Stimulated activated CD4-positive, alpha-beta T cell treated with anti-CD3 and anti-CD28 coated beads, Interleukin-1b, Interleukin-23, amount 100 ng/mL, for 1 hour (primary cell): ENCODE data around the gene SPAG8.

Experiments used
- DNase-seq, 2 donors: peaks; one replicate each; pipeline ENCODE4 v3.0.0-alpha.2; 2020; ENCODE audit warnings: low read depth in 2 of 2

SPAG8 gene

DNA sequence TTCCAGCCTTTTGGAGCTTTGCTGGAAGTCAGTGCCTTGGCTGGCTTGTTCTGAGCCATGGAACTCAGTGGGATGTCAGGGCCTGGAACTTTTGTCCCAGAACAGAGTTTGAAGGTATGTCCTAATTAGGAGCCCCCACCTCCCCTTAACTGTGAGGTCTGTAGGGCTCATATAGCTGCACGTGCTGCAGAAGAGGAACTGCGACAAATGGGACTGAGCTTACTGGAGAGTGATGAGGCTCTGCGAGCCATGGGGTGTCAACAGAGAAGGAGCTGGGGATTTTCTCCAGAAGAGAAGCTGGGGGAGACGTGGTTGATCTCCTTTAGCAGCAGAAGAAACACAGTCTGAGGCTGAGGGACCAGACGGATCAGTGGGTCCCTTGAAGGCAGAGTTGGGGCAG is 27.9 kb upstream of the SPAG8 start:
- DNase-seq, result no peak

DNA sequence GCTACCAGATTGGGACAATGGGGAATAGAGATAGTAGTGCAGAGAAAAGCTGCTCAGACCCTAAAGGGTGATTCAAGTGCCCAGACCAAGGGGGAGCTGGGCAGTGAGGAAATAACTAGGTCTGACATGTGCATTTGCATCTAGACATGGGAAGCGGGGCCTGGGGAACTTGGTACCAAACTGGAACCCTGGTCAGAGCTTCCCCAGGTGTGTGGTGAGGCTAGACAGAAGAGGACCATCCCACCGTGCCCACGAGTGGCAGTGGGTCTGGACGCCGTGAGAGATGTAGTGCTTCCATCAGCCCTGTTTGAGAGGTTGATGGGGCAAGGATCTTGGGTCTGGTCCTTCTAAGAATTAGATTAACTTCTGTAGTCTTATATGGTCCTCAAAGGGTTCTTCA is 24.5 kb upstream of the SPAG8 start:
- no peak for DNase-seq

DNA sequence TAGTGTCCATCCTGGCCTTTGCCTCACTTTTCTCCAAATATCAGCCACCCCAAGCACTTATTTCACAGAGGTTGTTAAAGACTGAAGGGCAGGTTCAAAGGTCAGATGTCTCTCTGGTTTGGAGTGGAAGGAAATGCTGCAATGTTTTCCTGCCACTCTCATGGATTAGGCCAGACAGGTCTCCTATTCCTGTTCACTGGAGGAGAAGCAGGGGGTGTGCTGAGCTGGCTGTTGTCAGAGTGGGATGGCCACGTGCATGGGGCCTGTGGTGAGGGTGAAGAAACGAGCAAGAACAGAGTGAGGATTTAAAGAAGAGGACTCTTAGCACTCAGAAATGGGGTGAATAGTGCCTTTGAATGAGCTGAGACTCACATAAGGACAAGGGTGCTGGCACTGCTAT is 23.7 kb upstream of the SPAG8 start:
- DNase-seq, result no peak

GRCh38 chr9:35835216-35835632 is 23.2 kb upstream of the SPAG8 start:
- DNase-seq, result no peak

- no peak for DNase-seq
Measured at GRCh38 chr9:35834260-35835215, 22.5 kb upstream of the SPAG8 start.

DNA sequence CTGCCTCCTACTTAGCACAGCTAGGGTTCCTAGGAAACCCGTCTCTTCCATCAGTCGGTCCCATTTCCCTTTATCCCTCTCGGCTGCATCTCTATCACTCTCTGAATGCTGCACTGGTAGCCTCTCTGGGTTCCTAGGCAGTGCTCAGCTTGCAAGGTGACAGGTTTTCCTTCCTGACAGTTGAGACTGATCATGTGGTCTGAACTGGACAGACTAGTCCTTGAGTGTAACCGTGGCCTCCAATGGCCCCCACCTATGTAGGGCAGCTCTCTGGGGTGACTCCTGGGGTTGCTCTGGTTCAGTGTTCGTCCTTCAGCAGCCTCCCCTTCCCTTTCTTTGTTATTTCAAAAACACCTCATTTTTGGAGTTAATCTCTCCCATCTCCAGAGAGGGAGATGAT is 20.8 kb upstream of the SPAG8 start:
- DNase-seq, result no peak

GRCh38 chr9:35831040-35831439 is 19.0 kb upstream of the SPAG8 start:
- no peak for DNase-seq

DNA sequence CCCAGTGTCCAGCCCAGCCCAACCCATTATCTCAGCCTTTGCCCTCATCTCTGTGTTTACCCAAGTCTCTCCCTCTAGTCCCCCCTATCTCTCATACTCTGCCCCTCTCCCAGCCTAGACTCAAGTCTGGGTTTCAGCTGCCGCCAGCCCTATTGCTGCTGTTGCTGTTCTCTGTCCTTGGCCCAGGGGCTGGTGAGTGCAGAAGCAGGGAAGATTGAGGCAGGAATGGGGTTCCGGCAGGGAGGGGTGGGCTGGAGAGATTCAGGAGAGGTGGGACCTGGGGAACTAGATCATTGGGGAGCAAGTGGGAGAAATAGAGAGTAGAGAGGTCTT is 17.7 kb upstream of the SPAG8 start:
- no peak for DNase-seq

DNA sequence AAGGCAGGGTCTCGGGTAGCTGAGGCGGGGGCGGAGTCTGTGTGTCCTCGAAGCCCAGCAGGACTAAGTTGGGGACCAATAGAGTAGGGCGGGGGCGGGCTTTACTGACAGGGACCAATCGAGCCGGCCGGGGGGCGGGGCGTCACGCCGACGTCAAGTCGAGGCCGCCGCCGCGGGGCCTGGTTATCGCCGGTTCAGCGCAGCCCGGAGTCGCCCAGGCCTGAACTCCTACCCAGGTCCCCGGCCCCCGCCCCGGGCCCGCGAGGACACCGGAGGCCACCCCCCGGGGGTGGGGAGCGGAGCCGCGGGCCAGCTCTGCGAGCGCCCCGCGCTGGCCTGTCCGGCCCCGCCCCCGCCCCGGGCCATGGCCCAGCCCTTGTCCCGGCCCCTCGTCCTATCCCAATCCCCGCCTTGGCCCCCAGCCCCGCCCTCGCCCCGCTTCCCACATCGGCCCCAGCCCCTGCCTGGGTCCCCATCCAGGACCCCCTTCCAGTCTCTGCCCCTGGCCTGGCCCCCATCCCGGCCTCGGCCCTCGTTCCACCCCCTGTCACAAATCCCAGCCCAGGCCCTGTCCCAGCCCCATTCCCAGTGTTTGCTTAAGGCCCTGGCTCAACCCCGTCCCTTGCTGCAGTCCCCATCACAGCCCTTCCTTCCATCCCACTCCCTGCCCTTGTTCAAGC is 17.2 kb upstream of the SPAG8 start, which contains the start of gene TMEM8B:
Gene TMEM8B (plus strand): TSS at position 145 of the 680 bp plus-strand sequence. CDS start 220 bp downstream, at position 365.
- peak; percentile 86 to 95 for DNase-seq

DNA sequence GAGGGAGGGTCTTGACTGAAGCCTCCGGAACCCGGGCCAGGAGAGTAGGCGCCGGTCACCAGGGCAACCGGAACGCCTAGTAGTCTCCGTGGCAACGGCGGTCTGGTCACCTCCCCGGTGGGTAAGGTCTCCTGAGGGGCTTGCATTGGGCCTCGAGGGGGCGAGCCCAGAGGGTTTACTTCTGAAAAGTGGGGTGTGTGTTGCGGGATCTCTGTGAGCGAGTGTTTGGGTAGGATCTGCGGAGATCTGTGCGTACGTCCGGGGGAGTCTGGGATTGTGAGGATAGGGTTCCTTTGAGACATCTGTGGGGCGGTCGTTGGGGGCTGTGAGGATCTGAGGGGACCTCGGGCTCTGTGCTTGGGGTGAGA is 16.6 kb upstream of the SPAG8 start, which contains the start of gene FAM221B:
Gene FAM221B (minus strand): TSS at position 17 of the 368 bp plus-strand sequence. CDS start 2,571 bp downstream, outside the sequence.
- no peak for DNase-seq

DNA sequence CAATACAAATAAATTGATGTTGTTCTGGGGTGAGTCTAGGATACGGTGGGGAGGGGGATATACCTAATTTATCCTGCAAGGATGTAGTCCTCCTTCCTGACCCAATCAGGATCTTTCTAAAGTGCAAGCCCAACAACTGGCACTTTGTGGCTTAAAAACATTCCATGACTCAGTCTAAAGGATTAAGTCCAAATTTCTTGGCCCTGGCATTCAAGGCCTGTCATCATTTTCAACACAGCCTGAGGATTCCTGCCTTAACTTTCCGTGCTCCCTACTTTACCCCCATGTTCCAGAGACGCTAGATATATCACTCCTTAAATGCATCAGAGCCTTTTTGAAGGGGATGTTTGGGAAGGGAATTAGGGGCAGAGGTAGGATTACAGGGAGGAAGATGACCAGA is 15.4 kb upstream of the SPAG8 start:
- DNase-seq, result no peak

- no peak for DNase-seq
Measured at GRCh38 chr9:35826071-35826701, 14.1 kb upstream of the SPAG8 start.

- DNase-seq, result no peak
Measured at GRCh38 chr9:35822926-35823325, 10.9 kb upstream of the SPAG8 start.

GRCh38 chr9:35820076-35820475 is 8.0 kb upstream of the SPAG8 start:
- no peak for DNase-seq

DNA sequence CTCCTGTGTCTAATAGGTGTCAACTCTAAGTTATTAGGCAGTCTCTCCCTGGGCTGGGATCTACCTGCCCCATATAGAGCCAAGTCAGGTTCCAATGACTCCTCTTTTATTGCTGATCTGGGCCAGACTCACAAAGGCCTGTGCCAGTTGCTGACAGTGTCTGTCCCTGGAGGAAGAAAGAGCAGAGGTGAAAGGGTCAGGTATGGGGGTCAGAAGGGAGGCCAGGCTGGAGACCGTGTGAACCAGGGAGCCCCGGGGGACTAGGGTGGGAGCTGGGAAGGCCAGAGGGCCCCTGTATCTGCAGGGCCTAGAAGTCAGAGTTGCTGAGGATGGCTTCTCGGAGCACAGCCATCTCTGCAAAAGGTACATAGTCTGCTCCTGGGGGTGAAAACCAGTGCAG is 6.3 kb upstream of the SPAG8 start:
- DNase-seq, result no peak

DNA sequence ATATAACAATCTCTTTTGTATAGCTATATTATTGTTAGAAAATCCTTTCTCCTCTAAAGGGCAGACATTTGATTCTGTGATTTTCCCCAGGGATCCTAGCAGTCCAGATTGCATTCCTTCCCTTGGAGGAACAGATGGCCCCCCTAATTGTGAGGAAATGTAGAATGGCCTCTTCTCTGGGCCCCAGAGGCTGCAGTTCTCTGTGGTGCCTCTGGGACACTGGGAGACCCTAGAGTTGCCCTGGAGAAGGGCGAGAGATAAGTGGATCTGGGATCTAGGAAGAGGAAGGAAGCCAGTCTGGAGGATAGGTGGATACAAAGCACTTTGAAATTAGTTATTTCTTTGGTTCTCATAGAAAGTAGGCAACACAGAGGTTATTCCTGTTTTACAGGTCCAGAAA is 4.6 kb upstream of the SPAG8 start:
- no peak for DNase-seq

- peak; percentile 91 to 96 for DNase-seq
Measured at GRCh38 chr9:35814841-35815543, 2.9 kb upstream of the SPAG8 start, which contains the start of gene HINT2. Gene HINT2 (minus strand): TSS chr9:35815042. CDS start chr9:35814979, 63 bp downstream.

DNA sequence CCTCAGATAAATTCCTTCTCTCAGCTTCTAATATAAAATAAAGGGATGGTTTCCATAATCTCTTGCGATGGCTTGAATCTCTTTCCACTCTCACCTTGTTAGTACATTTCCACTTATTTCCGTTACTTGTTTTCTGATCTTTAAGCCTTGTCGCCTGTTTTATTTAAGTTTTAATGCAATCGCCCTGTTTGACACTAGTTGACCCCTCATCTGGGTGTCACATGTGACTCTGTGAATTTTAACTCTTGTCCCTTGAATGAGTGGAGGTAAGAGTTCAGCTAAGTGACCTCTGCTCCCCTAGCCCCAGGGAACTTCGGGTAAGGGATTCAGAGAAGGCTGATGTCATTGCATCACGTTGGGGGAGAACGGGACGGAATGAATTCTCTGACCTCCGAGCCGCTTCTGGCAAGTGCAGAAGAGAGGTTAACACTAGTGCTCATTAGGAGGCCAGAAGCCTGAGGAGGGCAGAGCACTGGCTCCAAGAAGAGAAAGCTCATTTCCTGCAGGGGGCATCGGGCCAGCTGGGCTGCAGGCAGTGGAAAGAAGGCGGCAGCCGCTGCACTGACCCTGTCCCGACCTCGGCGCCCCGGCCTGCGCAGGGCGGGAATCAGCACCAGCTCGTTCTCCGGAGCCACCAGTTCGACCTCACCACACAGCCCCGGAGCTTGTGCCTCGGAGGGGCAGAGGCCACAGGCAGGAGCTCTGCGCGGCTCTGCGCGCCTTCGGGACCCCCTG is 2.2 kb upstream of the SPAG8 start:
- no peak for DNase-seq

DNA sequence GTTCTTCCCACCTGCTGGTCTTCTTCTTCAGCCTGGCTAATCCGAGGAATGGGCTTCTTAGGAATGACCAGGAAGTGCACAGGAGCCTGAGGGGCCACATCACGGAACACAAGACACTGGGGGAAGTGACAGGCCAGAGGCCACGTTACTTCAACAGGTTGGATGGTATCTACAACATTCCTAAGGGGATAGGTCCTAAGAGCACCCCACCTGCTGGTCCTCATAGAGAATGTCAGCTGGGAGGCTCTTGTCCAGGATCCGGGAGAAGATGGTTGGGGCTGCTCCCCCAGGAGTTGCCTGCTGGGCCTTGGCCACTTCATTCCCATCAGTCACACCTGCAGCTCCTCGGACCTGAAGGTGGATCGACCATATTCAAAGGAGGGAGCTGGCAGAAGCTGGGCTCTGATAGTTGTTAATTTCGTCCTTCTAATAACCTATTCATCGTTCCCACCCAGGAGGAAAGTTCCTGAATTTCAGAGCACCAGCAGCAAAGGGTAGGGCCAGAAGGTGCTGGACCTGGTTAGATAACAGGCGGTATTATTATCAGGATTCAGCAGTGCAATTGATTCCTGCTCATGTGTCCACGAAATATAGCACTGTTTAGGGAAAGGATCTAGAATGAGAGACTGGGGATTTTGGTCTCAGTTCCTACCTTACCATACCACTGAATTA is 1.5 kb upstream of the SPAG8 start:
- DNase-seq, result no peak

DNA sequence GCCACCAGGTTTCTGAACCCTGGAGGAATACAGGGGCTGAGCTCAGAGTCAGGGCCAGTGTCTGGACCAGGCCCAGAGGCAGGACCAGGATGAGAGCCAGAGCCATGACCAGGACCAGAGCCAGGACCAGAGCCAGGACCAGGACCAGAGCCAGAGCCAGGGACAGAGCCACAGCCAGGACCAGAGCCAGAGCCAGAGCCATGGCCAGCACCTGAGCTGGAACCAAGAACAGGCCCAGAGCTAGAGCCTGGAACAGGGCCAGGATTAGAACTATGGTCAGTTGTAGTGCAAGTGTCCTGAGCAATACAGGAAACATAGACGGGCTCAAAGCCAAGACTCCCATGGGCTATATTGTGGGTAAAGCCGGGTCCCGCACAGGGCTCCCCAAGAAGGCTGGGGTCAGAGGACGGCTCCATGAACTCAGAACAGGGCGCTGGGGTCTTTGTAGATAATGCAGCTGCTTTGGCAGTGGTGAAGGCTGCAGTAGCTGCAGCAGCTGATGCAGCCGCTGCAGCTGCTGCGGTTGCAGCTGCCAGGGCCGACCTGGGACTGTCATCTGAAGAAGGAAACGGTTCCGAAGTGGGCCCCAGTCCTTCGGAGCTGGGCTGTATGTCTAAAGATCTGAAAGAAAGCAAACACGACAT is 559 bp downstream of the SPAG8 start:
- no peak for DNase-seq
